ENCODE measurements around the gene CCT7.
"Not testable (repeated sequence)": the region's sequence is repeated elsewhere in the genome, so short reads cannot be mapped to it uniquely, and the experiment has no call there.

CCT7 gene

GRCh38 chr2:73254343-73255006 lies 20.4 kb downstream of the CCT7 start:
- no peak for DNase-seq (ENCODE audit: low read depth in 2 of 2, low spot score in 1 of 2)

- DNase-seq (ENCODE audit: low read depth in 2 of 2, low spot score in 1 of 2), result no peak
Measured at GRCh38 chr2:73255007-73255644, 21.0 kb downstream of the CCT7 start.

- no peak for DNase-seq (ENCODE audit: low read depth in 2 of 2, low spot score in 1 of 2)
Measured at GRCh38 chr2:73255907-73256617, 22.0 kb downstream of the CCT7 start.

- no peak for DNase-seq (ENCODE audit: low read depth in 2 of 2, low spot score in 1 of 2)
Measured at GRCh38 chr2:73256618-73256922, 22.5 kb downstream of the CCT7 start.

GRCh38 chr2:73257021-73257420 lies 22.9 kb downstream of the CCT7 start:
- DNase-seq (ENCODE audit: low read depth in 2 of 2, low spot score in 1 of 2), result no peak

GRCh38 chr2:73257425-73258125 lies 23.5 kb downstream of the CCT7 start:
- no peak for DNase-seq (ENCODE audit: low read depth in 2 of 2, low spot score in 1 of 2)

- DNase-seq (ENCODE audit: low read depth in 2 of 2, low spot score in 1 of 2), result no peak
Measured at GRCh38 chr2:73258186-73258912, 24.2 kb downstream of the CCT7 start.

GRCh38 chr2:73258913-73259215 lies 24.8 kb downstream of the CCT7 start:
- DNase-seq (ENCODE audit: low read depth in 2 of 2, low spot score in 1 of 2), result no peak

GRCh38 chr2:73259276-73259675 lies 25.2 kb downstream of the CCT7 start:
- no peak for DNase-seq (ENCODE audit: low read depth in 2 of 2, low spot score in 1 of 2)

- no peak for DNase-seq (ENCODE audit: low read depth in 2 of 2, low spot score in 1 of 2)
Measured at GRCh38 chr2:73259704-73260337, 25.7 kb downstream of the CCT7 start.

GRCh38 chr2:73260338-73260984 lies 26.4 kb downstream of the CCT7 start:
- DNase-seq (ENCODE audit: low read depth in 2 of 2, low spot score in 1 of 2), result no peak

GRCh38 chr2:73262108-73262651 lies 28.1 kb downstream of the CCT7 start:
- no peak for DNase-seq (ENCODE audit: low read depth in 2 of 2, low spot score in 1 of 2)

GRCh38 chr2:73262691-73263429 lies 28.8 kb downstream of the CCT7 start:
- not testable (repeated sequence) for DNase-seq (ENCODE audit: low read depth in 2 of 2, low spot score in 1 of 2)

- no peak for DNase-seq (ENCODE audit: low read depth in 2 of 2, low spot score in 1 of 2)
Measured at GRCh38 chr2:73263540-73264331, 29.6 kb downstream of the CCT7 start.

- no peak for DNase-seq (ENCODE audit: low read depth in 2 of 2, low spot score in 1 of 2)
Measured at GRCh38 chr2:73264332-73264606, 30.2 kb downstream of the CCT7 start.

- no peak for DNase-seq (ENCODE audit: low read depth in 2 of 2, low spot score in 1 of 2)
Measured at GRCh38 chr2:73264783-73265182, 30.7 kb downstream of the CCT7 start.

GRCh38 chr2:73265298-73266060 lies 31.4 kb downstream of the CCT7 start:
- no peak for DNase-seq (ENCODE audit: low read depth in 2 of 2, low spot score in 1 of 2)

All from stimulated activated CD8-positive, alpha-beta memory T cell treated with anti-CD3 and anti-CD28 coated beads, Interleukin-4, amount 100 ng/mL, for 1 hour (primary cell).